Esophagus muscularis mucosa (tissue), 3 donors: ENCODE measurements around the gene KIF16B.

Experiments used
- POLR2A ChIP-seq: fragments of 450-650 bp; IDR thresholded peaks from one replicate; pipeline ENCODE4 v1.6.1; 2017; ENCODE audit warnings: antibody characterized with exemption, moderate library complexity, mild to moderate bottlenecking, low read depth
- POLR2AphosphoS5 ChIP-seq, 2 donors: sonication (generic); formaldehyde crosslinking; IDR thresholded peaks; one replicate each; pipeline ENCODE4 v1.6.1; 2017; ENCODE audit warnings: antibody characterized with exemption in 2 of 2
- TF ChIP-seq, protein P1 (sequence below), 3 experiments: fragments of 200-600 bp in 2 of 3; fragments of 450-650 bp in 1 of 3; sonication (generic) in 2 of 3; IDR thresholded peaks; one replicate each; pipeline ENCODE4 v1.5.1; 2017 to 2019; ENCODE audit warnings: antibody characterized with exemption in 3 of 3, mild to moderate bottlenecking in 2 of 3, moderate library complexity in 1 of 3

DNA sequence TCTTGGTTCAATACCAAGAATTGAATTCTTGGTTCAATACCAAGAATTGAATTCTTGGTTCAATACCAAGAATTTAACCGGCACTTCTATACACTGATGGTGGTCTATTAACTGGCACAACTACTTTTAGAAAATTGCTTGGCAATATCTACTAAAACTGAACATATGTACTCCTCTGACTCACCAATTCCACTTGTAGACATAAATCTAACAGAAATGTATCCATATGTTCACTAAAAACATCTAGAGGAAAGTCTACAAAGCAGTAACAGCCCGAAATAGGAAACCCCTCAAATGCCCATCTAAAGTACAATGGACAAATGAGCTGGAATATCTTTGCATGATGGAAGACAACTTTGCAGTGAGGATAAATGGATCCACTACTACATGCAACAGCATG lies 71.9 kb downstream of the KIF16B start:
- TF ChIP-seq POLR2AphosphoS5 (IDR thresholded peaks at IDR 0.05) (no peak), POLR2A (no peak)
- TF ChIP-seq, protein P1, sequence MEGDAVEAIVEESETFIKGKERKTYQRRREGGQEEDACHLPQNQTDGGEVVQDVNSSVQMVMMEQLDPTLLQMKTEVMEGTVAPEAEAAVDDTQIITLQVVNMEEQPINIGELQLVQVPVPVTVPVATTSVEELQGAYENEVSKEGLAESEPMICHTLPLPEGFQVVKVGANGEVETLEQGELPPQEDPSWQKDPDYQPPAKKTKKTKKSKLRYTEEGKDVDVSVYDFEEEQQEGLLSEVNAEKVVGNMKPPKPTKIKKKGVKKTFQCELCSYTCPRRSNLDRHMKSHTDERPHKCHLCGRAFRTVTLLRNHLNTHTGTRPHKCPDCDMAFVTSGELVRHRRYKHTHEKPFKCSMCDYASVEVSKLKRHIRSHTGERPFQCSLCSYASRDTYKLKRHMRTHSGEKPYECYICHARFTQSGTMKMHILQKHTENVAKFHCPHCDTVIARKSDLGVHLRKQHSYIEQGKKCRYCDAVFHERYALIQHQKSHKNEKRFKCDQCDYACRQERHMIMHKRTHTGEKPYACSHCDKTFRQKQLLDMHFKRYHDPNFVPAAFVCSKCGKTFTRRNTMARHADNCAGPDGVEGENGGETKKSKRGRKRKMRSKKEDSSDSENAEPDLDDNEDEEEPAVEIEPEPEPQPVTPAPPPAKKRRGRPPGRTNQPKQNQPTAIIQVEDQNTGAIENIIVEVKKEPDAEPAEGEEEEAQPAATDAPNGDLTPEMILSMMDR (IDR thresholded peaks at IDR 0.05) = no peak
